HG02840 (cell line): ENCODE data around the gene AK8.
"Not testable (repeated sequence)": the region's sequence is repeated elsewhere in the genome, so short reads cannot be mapped to it uniquely, and the experiment has no call there.

ENCODE experiments used
- ATAC-seq: cut with Tn5 transposase; IDR thresholded peaks from one replicate; pipeline ENCODE4 v1.9.1; 2021; ENCODE audit warnings: mild to moderate bottlenecking, moderate library complexity, moderate number of reproducible peaks; ENCODE audit not compliant: unreplicated experiment, low FRiP score

AK8 gene

GRCh38 chr9:132725306-132725705 lies 152.8 kb downstream of the AK8 start:
- no peak for ATAC-seq

- ATAC-seq = no peak
Observed at GRCh38 chr9:132723809-132724208, 154.3 kb downstream of the AK8 start.

GRCh38 chr9:132722564-132723065 lies 155.5 kb downstream of the AK8 start:
- ATAC-seq = no peak

- no peak for ATAC-seq
Observed at GRCh38 chr9:132721661-132722060, 156.4 kb downstream of the AK8 start.

GRCh38 chr9:132718381-132718928 lies 159.6 kb downstream of the AK8 start:
- not testable (repeated sequence) for ATAC-seq

GRCh38 chr9:132717326-132717945 lies 160.6 kb downstream of the AK8 start:
- ATAC-seq = no peak

GRCh38 chr9:132716007-132716406 lies 162.1 kb downstream of the AK8 start:
- ATAC-seq = no peak

- no peak for ATAC-seq
Observed at GRCh38 chr9:132712753-132713152, 165.3 kb downstream of the AK8 start.

- ATAC-seq = no peak
Observed at GRCh38 chr9:132711846-132712245, 166.2 kb downstream of the AK8 start.

GRCh38 chr9:132711152-132711551 lies 166.9 kb downstream of the AK8 start:
- ATAC-seq = not testable (repeated sequence)

- no peak for ATAC-seq
Observed at GRCh38 chr9:132710333-132710732, 167.8 kb downstream of the AK8 start.

GRCh38 chr9:132708769-132709430 lies 169.2 kb downstream of the AK8 start:
- no peak for ATAC-seq

- ATAC-seq = no peak
Observed at GRCh38 chr9:132708239-132708638, 169.8 kb downstream of the AK8 start.

- no peak for ATAC-seq
Observed at GRCh38 chr9:132703336-132703735, 174.7 kb downstream of the AK8 start.

- ATAC-seq = no peak
Observed at GRCh38 chr9:132702254-132702653, 175.8 kb downstream of the AK8 start.

GRCh38 chr9:132699956-132700355 lies 178.1 kb downstream of the AK8 start:
- ATAC-seq = no peak

- no peak for ATAC-seq
Observed at GRCh38 chr9:132698989-132699388, 179.1 kb downstream of the AK8 start.

- no peak for ATAC-seq
Observed at GRCh38 chr9:132697230-132697629, 180.9 kb downstream of the AK8 start.

GRCh38 chr9:132694144-132694543 lies 183.9 kb downstream of the AK8 start:
- no peak for ATAC-seq

- ATAC-seq = no peak
Observed at GRCh38 chr9:132690696-132691095, 187.4 kb downstream of the AK8 start.

GRCh38 chr9:132683873-132684272 lies 194.2 kb downstream of the AK8 start:
- no peak for ATAC-seq

- ATAC-seq = no peak
Observed at GRCh38 chr9:132681561-132681960, 196.5 kb downstream of the AK8 start.
